Activated CD4-positive, alpha-beta T cell treated with anti-CD3 and anti-CD28 coated beads, Interleukin-2, amount 50 U/mL, for 1 hour (primary cell): ENCODE measurements around the gene PLCB2.

Source experiments
- DNase-seq: peaks from one replicate; pipeline ENCODE4 v3.0.0-alpha.2; 2020

PLCB2 gene

DNA sequence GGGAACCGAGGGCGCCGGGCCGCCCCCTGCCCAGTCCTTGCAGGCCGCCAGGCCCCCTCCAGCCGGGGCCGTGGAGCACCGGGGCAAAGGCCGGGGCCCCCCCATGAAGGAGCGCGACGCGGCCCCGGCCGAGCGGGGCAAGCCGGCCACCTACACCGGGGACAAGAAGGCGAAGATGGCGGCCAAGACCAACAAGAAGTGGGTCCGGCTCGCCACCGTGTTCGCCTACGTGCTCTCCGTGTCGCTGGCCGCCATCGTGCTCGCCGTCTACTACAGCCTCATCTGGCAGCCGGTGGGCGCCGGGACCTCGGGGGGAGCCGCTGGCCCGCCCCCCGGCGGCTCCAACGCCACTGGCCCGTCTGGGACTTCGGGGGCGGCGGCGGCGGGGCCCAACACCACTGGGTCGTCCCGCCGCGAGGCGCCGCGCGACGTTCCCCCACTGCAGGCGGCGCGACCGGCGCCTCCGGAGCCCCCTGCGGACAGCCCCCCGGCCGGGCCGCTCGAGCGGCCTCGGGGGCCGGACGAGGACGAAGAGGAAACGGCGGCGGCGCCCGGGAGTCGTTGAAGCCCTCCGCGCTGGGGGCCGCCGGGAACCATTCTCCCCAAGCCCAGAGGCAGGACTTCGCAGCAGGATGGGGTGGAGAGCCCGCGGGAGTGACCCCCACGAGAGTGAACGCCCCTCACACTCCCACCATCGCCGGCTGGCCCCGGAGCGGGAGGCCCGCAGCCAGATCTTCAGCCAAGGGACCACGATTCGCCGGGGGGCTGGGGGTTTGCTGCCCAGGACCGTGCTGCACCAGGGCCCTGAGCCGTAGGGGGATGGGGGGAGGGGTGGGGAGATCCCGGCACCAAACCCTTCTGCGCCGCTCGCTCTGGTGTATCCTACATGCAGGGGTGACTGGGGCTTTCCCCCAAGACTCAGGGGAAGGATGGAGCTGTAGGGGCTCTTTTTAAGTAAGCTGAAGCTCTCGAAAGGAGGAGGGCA lies 16.5 kb upstream of the PLCB2 start:
- no peak for DNase-seq

DNA sequence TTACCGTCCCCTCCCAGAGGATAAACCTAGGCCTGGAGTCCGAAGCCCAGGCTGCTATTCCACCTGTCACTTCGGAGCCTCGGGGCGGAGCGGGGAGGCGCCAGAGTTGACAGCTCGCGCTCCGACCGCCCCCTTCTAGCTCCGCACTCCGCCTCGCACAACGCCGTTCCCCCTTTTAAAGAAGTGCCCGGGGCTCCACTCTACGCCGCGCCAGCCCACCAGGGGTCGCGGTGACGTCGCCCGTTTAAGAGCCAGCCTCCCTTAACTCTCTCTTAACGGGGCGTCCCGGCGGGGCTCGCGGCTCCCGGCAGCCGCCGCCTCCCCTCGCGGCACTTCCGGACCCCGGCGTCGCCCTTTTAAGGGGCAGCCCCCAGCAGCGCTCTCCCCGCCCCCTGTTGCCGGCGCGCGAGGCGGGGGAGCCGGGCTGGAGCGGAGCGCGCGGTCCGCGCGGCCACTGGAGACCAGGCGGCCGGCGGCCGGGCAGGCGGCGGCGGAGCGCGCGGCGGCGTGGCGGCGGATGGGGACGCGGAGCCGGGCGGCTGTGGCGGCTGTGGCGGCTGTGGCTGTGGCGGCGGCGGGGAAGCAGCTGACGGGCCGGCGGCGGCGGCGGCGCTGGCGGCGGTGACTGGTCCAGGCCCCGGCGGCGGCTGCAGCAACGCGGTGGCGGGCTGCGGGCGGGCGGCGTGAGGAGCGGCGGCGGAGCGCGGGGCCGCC lies 15.7 kb upstream of the PLCB2 start, which contains the start of gene INAFM2:
INAFM2 (plus strand) TSS at position 454 of the 714 bp plus-strand sequence. CDS start 364 bp downstream, outside the sequence.
- peak; percentile 83 for DNase-seq

DNA sequence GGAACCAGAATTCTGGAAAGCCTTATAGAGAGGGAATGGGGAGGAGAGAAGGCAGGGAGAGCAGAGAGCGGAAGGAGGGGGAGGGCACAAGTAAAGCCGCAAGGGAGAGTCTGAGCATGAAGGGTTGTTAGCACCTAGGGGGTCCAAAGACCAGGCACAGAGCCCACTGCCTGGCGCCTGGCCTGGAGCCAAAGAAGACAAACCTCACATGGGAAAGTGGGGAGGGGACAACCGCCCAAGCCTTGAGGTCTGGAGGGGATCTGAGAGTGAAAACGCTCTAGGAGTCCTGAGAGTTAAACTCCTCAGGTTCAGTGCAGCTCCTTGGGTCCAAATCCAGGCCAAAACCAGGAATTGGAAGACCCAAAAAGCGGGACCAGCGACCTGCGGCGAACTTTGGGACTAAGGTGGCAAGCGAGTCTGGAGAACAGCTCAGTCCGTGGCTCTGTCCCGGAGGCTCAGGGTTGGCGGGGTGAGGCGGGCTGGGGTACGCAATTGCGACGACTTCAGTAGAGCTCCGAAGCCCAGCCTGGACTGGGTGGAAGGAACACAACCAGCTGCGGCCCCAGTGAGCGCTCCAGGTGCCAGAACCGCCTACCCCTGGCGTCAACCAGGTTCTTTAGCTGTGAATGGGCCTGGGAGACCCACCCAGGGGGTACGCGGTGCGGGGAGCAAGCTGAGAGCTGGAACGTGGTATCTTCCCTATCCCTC lies 14.9 kb upstream of the PLCB2 start:
- no peak for DNase-seq

DNA sequence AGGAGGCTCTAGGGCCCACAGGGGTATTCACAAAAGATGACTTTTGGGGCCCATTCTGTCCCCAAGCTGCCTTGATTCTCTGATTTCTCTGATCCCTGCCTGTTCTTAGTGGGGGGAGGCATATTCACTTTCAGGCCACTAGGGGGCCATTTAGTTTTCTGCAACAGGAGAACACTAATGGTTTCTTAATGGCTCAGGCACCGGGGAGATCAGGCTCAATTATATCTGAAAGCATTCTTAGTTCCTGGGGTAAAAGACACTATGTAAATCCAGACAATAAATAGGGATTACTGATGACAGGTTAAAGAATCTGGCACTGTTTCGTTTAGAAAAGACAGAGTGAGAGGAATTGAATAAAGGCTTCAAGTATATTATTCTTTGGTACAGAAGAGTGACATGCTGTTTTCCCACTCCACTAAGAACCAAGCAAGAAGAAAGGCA lies 13.2 kb upstream of the PLCB2 start:
- peak; percentile 46 for DNase-seq

DNA sequence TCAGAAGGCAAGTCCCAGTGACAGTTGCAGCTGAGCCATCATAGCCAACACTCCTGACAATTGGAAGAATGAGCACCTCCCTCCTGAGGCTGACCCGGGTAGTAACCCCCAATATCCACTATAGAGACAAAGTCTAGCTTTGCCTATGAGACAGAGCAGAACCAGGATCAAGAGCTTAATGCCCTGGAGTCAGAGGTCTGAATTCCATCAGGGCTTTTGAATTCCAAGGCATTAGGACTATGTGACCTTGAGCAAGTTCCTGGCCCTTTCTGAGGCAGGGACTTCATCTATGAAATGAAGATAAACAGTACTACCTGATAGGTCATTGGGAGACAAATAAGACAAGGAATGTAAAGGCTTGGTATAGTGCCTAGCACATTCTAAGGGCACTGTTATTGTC lies 12.7 kb upstream of the PLCB2 start:
- no peak for DNase-seq

DNA sequence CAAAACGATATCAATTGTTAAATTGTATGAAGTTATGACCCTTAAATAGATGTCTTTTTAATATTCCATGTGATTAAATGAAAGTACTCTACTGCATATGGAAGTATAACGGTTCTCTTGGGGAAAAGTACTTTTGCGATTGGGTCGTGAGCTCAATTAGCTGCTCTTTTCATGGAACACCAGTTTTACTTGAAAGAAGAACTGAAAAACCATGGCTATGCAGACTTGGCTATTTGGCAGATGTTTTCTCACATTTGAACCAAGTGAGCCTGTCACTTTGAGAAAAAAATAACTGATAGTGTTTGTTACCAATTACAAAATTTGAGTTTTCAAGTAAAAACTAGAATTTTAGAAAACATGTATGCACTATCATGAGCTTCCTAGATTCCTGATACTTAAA lies 9.8 kb upstream of the PLCB2 start:
- no peak for DNase-seq

DNA sequence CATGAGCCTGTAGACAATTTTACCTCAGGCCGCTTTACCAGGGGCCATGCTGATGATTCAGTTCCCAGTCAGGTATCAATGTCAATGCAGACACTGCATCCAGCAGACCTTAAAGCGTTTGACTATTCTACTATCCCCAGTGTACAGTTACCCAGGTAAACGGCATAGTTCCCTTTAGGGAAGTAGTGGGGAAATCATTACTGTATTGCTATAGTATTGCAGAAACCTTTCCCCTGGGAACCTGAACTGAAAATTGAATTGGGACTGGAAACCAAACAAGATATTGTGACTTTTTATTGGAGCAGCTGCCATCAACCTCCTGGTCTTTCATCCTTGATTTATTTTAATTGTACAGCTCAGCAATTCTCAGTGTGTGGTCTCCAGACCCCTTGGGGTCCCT lies 9.2 kb upstream of the PLCB2 start:
- DNase-seq, result no peak

DNA sequence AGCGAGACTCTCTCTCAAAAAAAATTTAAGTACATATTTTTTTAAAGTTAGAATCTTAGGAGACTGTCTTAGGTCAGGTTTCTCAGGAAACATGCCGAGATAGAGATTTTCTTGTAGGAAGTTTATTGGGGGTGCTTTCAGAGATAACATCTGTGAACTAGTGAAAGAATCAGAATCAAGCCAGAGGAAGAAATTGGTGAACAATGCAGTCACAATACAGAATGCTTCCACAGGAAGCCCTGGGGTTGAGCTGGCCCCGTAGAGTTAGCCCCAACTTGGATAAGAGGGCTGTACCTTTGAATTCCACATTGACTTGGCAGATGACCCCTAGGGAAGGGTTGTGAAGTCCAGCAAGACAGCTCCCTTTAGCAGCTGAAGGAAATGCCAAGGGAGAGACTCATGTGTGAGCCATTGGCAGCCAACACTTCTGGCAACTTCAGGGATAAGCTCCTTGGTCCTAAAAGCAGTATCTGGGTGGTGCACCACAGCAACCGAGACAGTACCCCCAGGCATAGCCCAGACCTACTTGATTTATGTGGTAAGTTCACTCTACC lies 7.1 kb upstream of the PLCB2 start:
- DNase-seq, result no peak

DNA sequence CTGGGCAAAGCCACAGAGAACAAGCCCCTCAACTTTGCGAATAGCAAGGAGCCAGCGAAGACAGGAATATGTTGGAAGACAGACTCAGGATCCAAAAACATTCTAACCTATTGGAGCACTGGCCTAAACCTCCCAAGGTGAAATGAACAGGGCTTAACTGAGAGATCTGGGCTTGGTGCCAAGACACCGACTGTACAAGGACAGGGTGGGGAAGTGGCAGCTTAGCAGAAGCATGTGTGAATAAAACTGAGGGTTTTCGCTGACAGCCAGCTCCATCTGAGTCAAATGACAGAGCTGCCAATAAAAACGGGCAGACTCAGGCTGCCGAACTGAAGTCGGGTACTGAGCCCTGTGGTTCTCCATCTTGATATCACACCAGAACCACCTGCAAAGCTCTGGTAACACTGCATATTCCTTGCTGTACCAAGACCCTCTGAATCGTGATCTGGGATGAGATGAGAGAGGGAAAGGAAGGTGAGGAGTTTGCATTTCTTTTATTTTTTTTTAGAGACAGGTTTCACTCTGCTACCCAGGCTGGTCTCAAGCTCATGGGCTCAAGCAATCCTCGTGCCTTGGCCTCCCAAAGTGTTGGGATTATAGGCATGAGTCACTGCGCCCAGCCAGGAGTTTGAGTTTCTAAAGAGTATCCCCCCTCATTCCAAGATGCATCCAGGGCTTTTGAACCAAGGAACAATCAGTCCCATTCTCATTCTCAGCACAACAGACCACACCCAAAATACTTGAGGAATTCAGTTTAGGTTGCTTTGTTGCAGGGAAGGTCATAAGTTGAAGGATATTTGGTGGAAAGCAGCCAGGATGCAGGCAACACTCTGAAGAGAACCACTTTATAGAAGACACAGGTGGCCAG lies 6.0 kb upstream of the PLCB2 start:
- no peak for DNase-seq

DNA sequence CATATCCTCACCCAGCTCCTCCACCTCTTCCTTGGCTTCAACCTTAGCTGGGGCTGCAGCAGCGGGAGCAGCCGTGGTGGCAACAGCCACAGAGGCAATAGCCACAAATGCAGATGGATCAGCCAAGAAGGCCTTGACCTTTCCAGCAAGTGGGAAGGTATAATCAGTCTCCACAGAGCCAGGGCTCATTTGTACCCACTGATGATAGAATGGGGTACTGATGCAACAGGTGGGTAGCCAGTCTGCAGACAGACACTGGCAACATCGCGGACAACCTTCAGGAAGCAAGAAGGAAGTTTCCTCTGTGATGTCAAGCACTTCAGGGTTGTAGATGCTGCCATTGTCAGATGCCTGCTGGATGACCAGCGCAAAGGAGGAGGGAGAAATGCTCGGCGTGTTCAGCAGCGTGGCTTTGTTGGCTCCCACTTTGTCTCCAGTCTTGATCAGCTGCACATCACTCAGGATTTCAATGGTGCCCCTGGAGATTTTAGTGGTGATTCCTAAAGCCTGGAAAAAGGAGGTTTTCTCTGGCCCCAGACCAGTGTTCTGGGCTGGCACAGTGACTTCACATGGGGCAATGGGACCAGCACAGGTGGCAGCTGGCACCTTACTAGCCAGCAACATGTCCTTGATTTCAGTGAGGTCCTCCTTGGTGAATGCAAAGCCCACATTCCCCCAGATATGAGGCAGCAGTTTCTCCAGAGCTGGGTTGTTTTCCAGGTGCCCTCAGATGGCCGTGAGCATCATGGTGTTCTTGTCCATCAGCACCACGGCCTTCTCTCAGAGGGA lies 4.8 kb upstream of the PLCB2 start:
- no peak for DNase-seq

DNA sequence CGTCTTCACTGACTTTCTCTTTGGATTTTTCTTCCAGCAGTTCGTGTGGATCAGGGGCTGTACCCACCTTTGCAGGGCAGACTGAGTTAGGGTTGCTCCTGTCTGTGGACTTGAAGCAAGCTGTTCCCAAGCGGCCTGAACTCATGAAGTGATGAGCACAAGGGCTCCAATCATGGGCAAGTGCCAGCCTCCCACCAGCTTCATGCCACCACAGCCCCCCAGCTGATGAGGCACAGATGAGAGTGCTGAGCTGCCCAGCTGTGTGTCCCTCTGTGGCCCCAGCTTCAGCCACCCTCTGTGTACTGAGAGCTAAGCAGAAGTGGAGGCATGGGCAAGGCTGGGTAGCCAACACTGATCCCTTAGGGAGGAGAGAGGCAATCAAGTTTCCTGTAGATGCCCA lies 3.3 kb upstream of the PLCB2 start:
- DNase-seq, result no peak

DNA sequence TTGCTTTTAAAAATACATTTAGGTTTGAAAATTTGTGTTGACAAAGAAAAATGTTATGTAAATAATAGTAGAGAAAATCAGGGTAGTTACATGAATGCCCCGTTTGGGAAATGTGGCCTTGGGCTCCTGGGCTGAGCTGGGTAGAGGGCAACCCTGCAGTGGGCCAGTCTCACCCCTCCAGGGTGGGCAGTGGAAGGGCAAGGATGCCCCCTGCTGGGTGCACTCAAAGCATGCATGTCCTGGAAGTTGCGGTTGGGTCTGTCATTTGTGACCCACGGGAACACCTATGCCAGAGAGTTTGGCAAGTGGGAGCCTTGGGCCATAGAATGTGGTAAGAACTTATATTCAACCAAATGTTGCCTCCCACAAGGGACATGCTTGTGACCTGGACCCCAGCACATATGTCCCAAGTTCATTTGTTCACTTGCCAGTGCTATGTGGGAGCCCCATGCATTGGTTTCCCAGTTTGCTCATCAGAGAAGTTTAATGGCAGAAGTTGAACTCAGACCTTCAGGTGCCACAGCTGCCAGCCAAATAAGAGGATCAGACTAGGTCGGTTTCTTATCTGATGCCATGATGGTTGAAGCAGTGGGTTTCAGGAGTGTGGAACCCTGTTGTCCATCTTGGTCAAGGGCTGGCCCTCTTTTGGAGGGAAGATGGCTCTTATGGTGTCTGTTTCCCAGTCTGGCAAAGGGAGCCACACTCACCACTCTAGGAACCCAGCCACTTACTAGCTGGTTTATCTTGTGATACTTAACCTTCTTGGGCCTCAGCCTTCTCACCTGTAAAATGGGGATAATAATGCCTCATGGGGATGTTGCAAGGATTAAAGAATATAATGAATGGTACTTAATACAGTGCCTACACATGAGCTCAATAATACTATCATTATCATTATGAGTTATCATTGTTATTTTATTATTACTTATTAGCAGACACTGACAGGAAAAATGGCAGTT lies 2.5 kb upstream of the PLCB2 start:
- peak; percentile 52 for DNase-seq

DNA sequence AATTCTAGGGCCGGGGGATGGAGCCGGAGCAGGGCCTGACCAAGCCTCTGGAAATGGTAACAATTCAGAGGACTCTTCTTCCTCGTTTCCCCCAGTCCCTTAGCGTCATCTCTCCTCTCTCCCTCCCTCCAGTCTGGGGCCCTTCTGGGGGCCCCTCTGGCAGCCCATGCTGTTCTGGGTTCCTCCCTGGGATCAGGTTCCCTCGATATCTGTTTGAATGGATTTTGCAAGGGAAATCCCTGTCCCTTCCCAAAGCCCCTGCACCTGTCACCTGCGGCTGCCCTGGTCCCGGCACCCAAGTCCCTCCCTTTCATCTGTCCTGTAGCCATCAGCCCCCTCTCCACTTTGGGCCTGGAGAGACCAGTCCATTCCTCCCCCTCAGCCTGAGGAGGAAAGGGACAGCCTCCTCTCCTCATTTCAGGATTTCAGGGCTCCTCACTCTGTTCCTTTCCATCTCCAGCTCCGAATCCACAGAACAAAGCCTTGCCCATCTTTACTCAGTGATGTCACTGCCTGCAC lies 1.7 kb upstream of the PLCB2 start:
- DNase-seq, result no peak

DNA sequence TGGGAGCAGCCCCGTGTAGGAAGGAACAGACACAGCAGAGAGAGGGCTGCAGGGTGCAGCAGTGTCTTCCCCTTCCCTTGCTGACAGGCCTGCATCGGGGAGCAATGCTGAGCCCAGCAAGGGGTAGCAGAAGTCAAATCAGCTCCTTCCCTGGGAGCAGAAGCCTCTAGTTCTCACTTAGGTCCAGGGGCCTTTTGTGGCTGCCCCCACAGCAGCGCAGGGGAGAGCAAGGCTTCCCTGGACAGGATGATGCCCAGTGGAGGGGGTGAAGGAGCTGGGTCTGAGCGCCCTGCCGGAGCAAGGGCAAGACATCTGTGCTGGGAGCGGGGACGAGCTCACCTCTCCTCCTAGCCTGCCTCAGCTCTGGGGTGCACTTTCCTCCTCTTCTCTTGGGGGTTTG lies 827 bp downstream of the PLCB2 start:
- DNase-seq, result no peak

DNA sequence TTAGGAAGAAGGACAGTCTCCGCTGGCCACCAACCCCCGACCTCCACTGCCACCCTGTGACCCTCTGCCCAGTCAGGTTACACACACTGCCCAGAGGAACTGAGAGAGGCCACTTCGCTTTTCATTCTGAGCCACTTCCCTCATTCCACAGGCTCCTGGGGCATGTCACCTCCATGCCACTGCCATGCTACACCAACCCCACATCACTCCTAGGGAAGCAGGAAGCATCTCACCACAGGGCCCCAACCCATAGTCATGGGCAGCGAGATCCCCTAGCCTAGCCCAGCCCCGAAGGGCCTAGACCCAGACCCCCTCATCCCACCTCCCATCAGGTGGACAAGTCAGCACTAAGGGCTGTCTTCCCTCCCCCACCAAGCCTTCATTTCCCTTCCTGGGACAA lies 1.4 kb downstream of the PLCB2 start:
- DNase-seq, result no peak

DNA sequence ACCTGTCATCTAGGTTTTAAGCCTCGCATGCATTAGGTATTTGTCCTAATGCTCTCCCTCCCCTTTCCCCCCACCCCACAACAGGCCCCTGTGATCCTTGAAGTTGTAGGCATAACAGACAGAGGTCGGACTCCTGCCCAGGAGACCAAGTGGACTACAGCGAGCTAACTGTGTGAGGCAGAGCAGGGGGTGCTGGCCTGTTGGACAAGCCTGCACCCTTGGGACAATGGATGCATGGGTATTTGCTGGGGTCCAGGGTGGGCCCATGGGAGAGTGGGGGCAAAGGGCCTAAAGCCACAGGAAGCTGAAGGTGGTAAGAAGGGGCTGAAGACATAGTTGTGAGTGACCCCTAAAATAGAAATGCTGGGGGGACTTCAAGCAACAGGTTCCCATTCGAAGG lies 2.5 kb downstream of the PLCB2 start:
- no peak for DNase-seq

DNA sequence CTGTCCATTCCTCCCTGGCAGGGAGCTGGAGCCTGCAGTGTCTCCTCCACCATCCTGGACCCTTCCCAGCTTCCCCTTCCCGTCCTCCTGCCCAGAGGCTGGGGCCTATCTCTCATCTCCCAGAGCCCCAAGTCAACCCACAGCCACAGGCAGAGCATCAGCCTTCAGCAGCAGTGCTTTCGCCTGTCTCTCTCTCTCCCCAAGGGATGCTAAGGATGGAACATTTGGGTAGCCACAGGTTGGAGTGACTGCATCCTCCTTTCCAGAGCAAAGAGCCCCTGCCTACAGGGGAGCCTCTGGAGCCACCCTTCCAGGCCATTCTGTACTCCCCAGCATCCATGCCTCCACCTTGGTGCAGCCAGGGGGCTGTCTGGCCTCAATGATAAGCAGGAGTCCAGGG lies 4.2 kb downstream of the PLCB2 start:
- no peak for DNase-seq

DNA sequence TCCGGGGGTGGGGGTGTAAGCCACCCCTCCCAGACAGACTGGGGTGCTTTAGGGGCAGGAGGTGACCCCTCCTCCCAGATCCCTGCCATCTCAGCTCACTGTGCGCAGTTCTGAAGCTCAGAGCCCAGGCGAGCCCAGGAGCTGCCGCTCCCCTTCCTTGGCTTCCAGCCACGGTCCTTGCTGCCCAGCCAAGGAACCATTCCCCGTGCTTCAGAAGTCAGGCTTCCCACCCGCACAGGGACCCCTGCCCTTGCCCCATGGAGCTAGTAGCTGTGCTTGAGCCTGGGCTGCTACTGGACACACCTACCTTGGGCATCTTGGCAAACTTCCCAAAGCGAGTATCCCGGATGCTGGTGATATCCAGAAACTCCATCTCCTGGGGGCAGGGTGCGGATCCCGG lies 4.8 kb downstream of the PLCB2 start:
- no peak for DNase-seq

DNA sequence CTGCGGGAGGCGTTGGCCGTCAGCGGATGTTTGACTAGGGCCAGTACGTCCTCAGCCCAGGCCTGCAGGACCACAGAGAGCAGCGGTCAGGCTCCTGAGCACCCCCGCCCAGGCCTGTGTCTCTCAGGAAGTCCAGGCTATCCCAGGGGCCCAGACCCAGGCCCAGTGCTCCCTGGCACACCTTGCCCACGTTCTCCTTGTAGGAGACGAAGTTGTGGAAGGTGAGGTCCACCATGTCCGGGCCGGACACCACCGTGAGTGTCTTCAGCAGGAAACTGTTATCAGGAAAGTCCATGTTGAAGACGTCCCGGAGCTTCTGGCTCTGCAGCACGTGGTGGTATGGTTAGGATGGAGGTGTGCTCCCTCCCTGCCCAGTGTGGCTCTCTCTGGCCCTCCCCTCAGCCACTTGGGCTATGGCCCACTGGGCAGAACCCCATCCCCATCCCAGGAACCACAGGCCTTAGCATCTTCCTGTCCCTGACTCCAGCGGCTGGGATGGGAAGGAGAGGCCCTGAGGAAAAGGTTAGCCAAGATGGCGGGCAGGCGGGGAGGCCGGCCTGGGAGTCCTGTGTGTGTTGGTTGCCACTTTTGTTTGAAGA lies 5.3 kb downstream of the PLCB2 start:
- DNase-seq, result no peak
